ENCODE data around the gene ADGRG1.

ADGRG1 gene

DNA sequence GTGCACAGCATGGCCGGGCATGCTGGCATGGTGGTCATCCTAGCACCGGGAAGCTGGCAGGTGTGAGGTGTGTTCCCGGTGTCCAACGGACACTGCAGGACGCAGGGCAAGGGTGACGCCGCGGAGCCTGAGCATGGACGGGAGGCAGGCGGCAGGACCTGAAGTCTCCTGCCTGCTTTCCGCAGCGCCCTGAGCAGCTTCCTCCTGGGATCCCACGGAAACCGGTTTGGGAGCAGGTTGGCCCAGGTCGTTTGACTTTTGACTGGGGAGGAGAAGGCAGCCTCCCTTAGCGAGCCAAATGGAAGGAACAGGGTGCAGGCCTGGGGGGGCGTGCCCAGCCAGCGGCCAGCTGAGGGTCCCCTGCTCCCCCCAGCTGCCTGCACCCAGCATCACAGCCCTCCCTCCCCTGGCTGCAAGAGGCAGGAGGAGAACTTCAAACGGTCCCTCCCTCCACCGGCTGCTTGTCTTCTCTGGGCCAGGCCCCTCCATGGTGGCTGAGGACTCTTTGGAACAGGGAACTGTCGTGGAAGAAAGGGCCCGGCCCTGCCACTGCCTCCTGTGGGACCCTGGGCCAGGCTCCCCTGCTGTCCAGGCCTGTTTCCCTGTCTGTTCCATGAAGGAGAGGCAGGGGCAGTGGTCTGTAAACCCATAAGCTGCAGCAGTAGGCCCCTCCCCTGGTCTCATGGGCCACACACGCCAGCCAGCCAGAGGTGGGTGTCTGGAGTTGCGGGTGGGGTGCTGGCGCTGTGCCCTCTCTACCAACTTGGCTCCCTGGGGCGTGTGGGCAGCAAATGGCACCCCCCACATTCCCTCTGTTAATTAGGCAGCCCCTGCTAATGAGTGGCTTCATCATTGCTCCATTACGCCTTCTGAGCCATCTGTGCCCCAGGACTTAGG lies 7.8 kb upstream of the ADGRG1 start:
- DNase-seq (ENCODE audit: low read depth in 1 of 2, low spot score in 1 of 2): no peak

DNA sequence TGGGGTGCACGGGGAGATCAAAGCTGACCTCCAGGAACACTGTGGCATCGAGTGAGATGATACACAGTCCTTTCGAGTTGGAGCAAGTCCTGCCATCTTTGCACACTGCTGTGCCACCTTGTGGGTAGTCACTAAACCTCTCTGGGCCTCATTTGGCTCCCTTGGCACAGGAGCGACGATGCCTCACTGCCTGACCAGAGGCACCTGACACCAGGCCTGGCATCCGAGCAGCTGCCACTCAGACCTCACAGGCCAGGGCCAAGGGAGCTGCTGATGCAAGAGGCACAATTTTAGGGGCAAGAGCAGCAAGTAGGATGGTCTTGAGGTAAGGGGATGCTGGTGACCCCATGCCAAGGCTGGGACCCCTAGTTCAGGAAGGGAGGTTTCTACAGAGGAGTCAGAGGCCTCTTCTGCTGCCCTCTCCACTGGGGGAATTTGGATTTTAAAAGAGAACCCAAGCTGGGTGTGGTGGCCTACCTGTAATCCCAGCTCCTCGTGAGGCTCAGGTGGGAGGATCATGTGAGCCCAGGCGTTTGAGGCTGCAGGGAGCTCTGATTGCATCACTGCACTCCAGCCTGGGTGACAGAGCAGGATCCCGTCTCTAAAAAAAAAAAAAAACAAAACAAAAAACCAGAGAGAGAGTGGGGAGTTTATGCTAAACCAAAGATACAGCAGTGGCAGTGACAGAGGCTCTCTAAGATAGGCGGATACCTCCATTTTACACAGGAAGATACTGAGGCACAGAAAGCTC lies 6.7 kb upstream of the ADGRG1 start:
- no peak for DNase-seq (ENCODE audit: low read depth in 1 of 2, low spot score in 1 of 2)

DNA sequence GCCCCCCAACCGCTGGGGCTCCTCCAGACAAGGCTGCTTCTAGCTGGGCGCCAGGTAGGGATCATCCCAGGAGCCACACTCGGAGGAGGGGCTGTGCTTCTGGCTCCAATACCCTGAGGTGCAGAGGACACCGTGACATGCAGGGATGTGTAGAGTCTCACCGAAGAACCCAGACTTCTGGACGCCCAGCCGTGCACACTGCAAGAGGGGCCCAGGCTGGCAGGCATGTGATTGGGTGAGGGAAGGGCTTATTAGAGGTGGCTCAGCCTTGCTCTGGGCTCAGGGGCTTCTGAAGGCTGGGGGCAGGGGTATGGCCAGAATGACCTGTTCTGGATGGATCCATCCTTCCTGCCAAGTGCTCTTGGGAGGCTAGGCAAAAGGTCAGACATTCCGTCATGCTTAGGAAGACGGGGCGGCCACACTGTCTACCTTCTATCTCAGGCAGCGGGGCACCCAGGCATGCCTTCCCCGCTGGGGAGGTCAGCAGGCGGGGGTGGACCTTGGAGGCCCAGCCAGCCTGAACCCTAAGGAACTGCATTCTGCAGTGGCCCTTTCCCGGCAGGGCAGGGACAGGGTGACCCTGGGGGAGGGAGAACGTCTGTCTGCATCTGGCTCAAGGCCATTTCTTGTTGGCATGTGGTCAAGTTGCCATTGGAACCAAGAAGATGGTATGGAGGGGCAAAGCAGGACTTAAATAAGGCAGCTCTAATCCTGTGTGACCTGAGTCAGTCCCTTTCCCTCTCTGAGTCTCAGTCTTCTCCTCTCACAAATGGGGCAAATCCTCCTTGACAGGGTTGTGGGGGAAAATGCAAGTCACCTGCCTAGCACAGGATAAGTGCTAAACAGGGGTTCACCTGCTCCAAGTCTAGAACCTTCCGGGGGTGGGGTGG lies 5.8 kb upstream of the ADGRG1 start:
- no peak for DNase-seq (ENCODE audit: low read depth in 1 of 2, low spot score in 1 of 2)

DNA sequence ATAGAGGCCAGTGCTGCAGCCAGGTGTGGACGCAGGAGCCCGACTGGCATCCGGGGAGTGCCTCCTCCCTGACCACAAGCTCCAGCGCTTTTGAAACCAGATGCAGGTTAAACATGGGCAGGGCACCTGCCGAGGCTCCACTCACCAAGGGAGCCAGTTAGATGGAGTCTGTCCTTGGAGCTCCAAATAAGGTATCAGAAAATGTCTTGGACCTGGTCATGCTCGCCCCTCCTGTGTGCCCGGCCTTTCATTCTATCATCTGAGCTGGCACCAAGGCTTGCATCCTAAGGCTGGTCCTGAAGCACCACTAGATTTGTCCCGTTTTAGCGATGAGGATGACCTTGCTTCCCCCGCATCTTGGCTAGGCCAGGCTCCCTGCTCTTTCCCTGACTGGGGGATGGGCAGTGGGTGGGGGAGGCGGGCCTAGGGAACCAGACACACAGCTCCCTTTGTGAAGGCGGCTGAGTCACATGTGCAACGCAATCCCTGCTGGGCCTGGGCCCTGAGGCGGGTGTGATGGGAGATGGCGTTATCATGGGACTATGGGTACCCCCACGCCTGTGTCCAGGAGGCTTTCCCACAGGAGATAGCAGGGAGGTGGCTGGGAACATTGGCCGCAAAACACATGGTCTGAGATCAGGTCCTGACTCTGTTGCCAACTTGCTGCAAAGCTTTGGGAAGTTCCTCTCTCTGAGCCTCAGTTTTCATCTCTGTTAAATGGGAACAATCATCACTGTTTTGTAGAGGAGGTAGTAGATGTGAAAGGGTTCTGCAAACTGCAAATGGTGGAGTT lies 5.0 kb upstream of the ADGRG1 start:
- no peak for DNase-seq (ENCODE audit: low read depth in 1 of 2, low spot score in 1 of 2)

DNA sequence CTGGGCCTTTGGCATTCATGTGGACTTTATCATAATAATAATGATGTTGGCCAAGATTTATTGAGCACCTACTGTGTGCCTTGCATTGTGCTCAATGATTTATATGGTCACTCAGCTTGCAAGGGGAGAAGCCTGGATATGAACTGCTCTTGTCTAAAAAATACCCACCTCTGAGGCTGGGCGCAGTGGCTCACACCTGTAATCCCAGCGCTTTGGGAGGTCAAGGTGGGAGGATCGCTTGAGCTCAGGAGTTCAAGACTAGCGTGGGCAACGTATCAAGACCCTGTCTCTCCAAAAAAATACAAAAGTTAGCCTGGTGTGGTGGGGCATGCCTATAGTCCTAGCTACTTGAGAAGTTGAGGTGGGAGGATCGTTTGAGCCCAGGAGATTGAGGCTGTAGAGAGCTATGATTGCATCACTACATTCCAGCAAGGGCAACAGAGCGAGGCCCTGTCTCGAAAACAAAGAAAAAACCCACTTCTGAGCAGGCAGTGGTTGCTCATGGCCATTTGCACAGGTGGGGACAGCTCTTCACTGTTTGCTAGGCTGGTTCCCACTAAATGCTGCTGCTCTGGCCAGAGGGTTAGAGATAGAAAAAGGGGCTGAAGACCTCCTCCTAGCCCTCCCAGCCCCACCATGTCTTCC lies 4.3 kb upstream of the ADGRG1 start:
- no peak for DNase-seq (ENCODE audit: low read depth in 1 of 2, low spot score in 1 of 2)

DNA sequence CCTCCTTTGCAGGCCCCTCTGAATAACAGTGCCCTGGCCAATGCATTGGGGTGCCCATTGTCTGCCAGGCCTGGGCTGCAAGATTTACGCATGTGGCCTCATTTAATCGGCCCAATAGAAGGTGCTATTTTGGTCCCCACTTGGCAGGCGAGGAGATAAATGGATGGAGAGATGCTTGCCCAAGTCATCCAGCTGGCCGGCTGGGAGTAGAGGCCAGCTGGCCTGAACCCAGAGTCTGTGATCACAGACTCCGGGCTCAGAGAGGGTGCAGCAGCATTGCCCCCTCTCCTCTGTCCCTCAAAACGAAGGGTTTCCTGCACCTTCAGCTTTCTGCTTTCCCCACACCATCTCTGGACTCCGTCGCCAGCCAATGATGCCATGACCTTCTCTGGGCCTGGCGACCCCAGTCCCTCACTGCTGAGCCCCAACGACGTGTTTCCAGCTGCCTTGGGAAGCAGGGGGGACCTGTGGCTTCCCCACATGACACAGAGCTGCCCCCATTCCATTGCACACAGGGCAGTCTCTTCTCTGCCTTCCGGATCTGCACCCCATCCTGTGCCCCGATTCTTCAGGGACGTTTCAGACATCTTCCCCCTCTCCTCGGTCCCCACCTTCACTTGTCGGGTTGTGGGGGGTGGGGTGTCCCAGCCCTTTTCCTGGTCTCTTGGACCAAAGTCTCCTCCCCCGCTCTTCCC lies 3.5 kb upstream of the ADGRG1 start:
- DNase-seq (ENCODE audit: low read depth in 1 of 2, low spot score in 1 of 2): no peak

DNA sequence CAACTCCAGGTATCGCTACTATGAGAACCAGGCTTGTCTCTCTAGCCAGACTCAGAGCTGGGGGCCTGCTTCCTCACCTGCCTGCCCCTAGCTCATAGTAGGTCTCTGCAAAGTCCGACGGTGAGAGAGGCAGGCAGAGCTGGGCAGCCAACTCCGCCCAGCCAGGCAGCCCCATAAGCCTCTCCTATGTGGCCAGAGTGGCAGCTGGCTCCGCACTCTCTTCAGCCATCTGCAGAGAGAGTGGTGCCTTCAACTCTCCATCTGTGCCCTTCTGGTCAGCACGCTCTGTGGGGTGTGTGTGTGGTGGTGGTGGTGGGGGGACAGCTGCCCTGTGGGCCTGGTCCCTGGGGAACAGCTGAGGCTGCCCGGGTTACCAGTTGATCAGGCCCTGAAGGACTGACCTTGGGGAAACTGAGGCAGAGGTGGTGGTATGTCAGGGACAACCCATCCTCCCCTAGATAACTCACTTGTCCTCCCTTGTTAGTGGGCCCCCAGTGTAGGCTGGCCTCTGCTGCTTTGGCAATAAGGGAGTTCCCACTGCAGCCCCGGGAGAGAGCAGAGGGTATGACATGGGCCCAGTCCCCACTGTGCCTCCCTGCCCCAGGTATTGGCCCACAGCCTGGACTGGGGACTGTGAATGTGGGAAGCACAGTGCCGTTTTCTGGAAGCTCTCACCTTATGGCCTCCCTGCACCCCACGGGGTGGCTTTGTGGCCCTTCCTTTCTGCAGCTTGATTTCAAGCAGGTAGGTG lies 1.8 kb upstream of the ADGRG1 start:
- DNase-seq (ENCODE audit: low read depth in 1 of 2, low spot score in 1 of 2): no peak

DNA sequence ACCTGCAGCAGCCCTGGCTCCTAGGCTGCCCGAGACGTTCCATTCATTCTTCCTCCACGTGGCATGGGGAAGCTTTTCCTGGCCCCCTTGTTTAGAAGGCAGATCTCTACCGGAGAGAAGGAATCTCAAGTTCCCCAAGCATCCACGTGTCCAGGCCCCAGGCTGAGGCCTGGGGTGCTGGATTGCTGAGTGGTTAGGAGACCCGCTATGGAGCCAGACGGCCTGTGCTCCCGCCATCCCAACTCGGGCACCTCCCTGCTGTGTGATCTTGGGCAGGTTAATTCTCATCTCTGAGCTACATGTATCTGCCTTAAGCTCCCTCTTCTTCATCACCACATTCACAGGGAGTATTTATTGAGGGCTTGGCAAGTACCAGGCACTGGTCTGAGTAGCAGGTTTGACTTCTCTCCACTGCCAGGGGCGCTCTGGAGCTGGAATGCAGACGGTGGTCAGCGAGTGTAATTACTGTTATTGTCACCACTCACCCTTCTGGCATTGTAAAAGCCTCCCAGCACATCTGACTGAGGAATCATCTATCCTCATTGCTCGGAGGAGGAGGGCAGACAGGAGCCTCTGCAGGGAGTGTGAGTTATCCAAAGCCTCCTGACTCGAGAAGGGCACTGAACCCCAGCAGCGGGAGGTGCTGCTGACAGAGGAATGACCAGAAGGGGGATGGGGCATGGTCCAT lies 1.1 kb upstream of the ADGRG1 start:
- no peak for DNase-seq (ENCODE audit: low read depth in 1 of 2, low spot score in 1 of 2)

DNA sequence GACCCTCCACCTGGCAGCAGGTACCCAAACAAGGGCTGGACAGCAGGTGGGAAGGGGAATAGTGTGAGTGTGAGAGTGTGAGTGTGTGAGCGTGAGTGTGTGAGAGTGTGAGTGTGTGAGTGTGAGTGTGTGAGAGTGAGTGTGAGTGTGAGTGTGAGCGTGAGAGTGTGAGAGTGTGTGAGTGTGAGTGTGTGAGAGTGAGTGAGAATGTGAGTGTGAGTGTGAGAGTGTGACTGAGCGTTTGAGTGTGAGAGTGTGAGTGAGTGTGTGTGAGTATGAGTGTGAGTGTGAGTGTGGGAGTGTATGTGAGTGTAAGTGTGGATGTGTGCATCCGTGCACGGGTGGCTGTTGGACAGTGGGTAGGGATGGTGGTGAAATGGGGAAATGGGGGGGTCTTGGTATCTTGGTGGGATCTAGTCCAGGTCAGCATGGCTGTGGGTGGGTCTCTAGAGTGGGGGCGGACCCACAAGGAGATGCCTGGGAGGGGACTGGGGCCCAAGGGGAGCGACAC lies 408 bp downstream of the ADGRG1 start:
- no peak for DNase-seq (ENCODE audit: low read depth in 1 of 2, low spot score in 1 of 2)

DNA sequence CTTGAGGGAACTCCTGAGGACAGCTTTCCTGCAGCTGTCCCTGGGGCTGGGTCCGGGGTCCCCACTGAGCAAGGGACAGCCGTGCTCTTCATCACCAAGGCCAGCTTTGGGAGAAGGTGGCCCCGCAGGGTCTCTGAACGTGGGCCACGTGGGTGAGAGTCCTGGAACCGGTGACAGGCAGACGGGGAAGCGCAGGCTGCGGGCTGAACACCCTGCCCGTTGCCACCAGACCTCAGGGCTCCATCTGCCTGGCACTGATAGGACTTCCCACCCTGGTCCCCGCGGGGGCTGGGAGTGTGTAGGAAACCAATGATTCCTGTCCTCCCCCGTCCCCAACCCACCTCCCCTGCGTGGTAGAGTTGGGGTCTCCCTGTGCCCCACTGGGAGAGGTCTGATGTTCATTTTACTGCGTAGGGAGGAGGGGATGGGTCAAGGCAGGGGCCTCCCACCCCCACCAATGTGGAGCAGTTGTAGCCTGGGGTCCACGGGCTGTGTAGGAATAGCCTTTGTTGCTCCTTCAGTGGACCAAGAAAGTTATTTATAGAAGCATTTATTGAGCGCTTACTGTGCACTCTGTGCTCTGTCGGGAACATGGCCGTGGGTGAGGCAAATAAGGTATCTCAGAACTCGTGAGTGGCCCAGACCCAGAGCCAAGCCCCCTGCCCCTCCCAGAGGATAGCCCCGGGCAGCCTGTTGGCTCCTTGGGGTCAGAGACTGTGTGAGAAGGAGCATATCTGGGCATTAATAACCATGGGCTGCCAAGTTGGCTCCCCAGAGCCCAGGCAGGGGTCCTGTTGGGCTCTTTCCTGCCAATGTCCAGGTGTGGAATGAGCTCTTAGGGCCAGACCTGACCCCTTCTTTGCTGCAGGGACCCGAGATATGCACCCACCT lies 1.3 kb downstream of the ADGRG1 start:
- no peak for DNase-seq (ENCODE audit: low read depth in 1 of 2, low spot score in 1 of 2)

DNA sequence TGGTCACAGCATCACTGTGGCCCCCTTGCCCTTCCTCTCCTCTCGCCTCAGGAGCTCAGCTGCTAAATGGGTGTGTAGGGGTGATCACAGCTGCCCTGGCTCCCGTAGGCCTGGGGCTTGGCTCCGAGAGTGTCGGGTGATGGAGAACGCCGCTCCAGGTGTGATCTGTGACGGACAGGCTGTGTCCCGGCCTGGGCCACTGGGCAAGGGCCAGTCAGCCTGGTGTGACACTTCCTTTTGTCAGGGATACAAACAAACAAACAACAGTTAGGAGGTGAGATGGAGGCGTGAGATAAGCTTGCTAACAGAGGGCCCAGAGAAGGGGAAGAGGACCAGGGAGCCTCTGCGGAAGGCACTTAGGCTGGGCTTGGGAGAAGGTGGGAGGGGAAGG lies 2.0 kb downstream of the ADGRG1 start:
- no peak for DNase-seq (ENCODE audit: low read depth in 1 of 2, low spot score in 1 of 2)

DNA sequence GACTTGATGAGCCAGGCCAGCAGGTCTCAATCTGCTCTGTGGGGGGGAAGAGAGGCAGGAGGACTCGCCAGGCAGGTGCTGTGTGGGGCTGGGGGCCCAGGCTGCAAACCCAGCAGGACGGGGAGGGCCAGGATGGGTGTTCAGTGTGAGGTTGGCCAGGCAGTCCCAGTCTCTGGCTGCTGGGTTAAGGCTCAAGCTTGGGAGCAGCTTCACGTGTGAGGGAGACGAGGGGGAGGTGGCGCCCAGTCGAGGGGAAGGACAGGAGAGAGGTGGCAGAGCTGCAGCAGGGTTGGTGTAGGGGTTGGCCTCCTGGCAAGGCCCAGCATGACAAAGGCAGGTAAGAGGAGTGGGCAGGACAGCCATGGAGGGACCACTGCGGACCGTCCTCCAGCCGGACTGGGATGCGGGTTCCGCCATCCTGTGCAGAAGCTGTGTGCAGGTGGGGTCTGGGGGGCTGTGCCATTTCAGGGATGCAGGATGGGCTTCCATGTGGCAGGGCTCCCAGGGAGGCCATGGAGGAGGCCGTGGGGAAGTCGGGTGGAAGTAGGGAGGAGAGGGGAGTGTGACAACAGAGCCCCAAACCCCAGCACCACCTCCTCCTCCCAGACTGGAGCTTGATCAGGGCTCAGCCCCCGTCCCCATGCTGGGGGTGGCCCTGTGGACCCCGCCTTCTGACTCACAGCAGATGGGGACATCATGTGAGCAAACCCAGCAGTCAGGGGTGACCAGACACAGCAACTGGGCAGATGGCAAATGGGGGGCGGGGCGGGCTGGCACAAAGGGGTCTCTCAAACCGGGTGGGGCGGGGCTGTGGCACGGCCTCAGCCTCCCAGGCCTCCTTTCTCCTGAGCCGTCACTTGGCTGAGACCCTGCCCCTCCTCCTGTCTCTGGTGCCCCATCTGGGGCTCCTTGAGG lies 2.8 kb downstream of the ADGRG1 start:
- DNase-seq (ENCODE audit: low read depth in 1 of 2, low spot score in 1 of 2): no peak

DNA sequence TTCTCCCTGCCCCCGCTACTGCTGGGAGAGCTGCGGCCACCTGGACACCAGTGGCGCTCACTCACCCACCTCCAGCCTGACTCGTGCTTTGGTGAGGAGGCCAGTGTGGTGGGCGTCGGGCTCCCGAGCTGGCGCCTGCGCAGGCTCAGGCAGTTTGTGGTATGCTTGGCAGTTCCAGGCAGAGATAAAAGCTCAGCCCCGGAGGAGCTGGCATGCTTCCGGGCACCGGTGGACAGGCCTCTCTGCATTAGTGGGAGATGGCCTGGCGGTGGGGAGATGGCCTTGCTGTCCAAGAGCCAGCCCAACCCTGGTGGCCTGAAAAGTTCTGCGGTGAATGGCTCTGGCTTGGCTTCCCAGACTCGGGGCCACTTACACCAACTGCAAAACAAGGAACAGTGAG lies 4.1 kb downstream of the ADGRG1 start:
- no peak for DNase-seq (ENCODE audit: low read depth in 1 of 2, low spot score in 1 of 2)

DNA sequence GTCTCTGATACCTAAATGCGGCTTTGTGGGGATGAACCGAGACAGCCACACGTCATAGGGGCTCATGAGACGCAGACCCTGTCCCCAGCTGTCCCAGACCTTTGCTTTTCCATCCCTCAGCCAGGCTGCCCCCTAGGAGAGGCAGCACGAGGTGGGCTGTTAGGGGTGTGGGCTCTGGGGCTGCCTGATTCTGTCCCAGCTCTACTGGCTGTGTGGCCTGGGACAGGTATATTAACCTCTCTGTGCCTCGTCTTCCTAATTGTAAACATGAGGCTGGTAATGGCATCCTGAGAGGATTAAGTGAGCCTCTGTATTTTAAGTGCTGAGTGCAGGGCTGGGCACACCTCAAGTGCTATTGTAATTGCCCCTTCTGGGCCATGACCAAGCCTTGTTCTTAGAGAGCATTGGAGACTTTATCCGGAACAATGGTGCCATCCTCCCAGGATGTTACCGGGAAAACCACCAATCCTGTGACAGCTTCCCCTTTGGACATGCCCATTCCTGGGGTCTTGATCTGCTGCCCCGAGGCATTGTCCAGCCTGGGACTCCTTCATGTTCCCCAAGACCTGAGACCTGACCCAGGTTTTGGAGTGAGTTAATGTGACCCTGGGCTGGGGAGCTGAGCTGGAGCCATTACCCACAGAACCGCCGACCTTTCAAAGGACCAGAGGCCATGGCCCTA lies 5.1 kb downstream of the ADGRG1 start:
- DNase-seq (ENCODE audit: low read depth in 1 of 2, low spot score in 1 of 2): no peak

DNA sequence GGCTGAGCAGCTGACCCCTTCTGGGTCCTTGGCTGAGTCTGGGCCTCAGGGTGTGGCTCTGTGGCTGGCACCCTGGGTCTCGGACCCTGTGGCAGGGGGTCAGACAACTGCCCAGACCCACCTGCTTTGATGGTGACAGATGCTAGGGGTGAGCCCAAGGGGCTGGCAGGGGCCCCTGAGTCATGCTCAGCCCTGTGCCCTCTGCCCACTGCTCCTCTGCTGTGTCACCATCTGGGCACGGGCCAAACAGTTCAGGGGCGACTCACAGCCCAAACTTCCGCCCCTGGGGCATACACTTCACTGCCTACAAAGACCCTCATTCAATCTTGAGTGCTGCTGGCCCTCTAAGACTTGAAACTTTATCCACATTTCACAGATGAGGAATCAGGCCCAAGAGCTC lies 5.7 kb downstream of the ADGRG1 start:
- DNase-seq (ENCODE audit: low read depth in 1 of 2, low spot score in 1 of 2): no peak
